Uterus (tissue), 4 donors: ENCODE measurements around the gene CFAP97D2. TPM values are rescaled to one million over a fixed set of nuclear protein-coding genes. Genes with fewer than 3 reads are reported as not detected.
"Not testable (repeated sequence)": the region's sequence is repeated elsewhere in the genome, so short reads cannot be mapped to it uniquely, and the experiment has no call there.

ENCODE experiments used
- DNase-seq, 2 donors: peaks; one replicate each; pipeline ENCODE4 v3.0.0-alpha.2; 2019 to 2020
- H3K27ac ChIP-seq, 2 donors: fragments of 200-600 bp; sonication (generic); 1 replicate in 1 of 2; 2 replicates in 1 of 2; pipeline ENCODE4 v1.5.1; 2016 to 2018
- H3K27me3 ChIP-seq, 2 donors: fragments of 200-600 bp; sonication (generic); one replicate each; pipeline ENCODE4 v1.5.1; 2018 to 2019; ENCODE audit warnings: control low read depth in 1 of 2
- H3K36me3 ChIP-seq, 2 donors: fragments of 200-600 bp; sonication (generic); one replicate each; pipeline ENCODE4 v1.5.1; 2019; ENCODE audit warnings: control low read depth in 1 of 2
- H3K4me1 ChIP-seq, 2 donors: fragments of 200-600 bp; sonication (generic); one replicate each; pipeline ENCODE4 v1.5.1; 2018 to 2019; ENCODE audit warnings: control low read depth in 1 of 2
- H3K4me3 ChIP-seq, 2 donors: fragments of 200-600 bp; sonication (generic); 1 replicate in 1 of 2; 2 replicates in 1 of 2; pipeline ENCODE4 v1.5.1; 2018 to 2019; ENCODE audit warnings: mild to moderate bottlenecking in 1 of 2
- H3K9me3 ChIP-seq, 2 donors: fragments of 200-600 bp; sonication (generic); one replicate each; pipeline ENCODE4 v1.5.1; 2019; ENCODE audit warnings: control low read depth in 1 of 2
- CTCF ChIP-seq, 4 experiments: fragments of 200-600 bp in 2 of 4; fragments of 450-650 bp in 2 of 4; sonication (generic) in 2 of 4; IDR thresholded peaks; one replicate each; pipeline ENCODE4 v1.5.1; 2016 to 2019; ENCODE audit warnings: antibody characterized with exemption in 4 of 4, mild to moderate bottlenecking in 2 of 4, moderate library complexity in 1 of 4
- POLR2A ChIP-seq, 2 donors: fragments of 450-650 bp; IDR thresholded peaks; one replicate each; pipeline ENCODE4 v1.6.1; 2016; ENCODE audit warnings: antibody characterized with exemption in 2 of 2, mild to moderate bottlenecking in 1 of 2, moderate library complexity in 1 of 2
- intact Hi-C: fragments of 100-400 bp; cut with DNase I; formaldehyde crosslinking; loops from one replicate; pipeline ENCODE4 v1.15.1; 2023; ENCODE audit warnings: low total_unique reads
- total RNA-seq, 4 donors: library from RNA; depleted of rRNA in 3 of 4; stranded (reverse); fragments of >200 nt in 3 of 4; gene quantifications; one replicate each; pipeline versions ENCODE4 v1.1.0 to v1.2.4, GENCODE V29; 2014 to 2023
- donor health status: DM: yes; HTN: yes; CAD: no.

The CFAP97D2 gene
- total RNA-seq, 4 donors from 2014 or later, result not detected

DNA sequence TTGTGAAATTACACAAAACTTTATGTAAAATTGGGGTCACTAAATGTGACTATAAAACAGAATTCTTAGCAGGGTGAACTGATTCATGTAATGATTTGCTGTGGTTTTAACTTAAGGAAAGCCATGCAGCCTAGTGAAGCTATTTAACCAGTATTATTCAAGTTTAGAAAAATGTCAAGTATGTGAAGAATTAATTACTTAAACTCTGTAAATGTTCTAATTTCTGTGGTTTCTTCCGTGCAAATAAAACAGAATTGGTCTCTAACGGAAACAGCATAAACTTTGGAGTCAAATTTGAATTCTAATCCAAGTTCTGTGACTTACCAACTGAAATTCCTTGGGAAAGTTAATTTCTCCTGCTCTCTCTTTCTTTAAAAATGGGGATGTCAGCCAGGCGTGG is 69.0 kb downstream of the CFAP97D2 start:
- TF ChIP-seq POLR2A (IDR thresholded peaks at IDR 0.05) (no peak), CTCF (IDR thresholded peaks at IDR 0.05) (no peak)
- no peaks in the 10 kb centered on the region for H3K4me1 ChIP-seq
- no peaks in the 10 kb centered on the region for H3K27me3 ChIP-seq
- H3K9me3 ChIP-seq, result no peaks in the 10 kb centered on the region
- no peak for DNase-seq
- no peak overlapping the region for H3K4me3 ChIP-seq
- intact Hi-C loops, result no loop called here
- peaks cover 0 to 3% of the 10 kb centered on the region in 2 donors for H3K36me3 ChIP-seq
- H3K27ac ChIP-seq, result no peak overlapping the region

DNA sequence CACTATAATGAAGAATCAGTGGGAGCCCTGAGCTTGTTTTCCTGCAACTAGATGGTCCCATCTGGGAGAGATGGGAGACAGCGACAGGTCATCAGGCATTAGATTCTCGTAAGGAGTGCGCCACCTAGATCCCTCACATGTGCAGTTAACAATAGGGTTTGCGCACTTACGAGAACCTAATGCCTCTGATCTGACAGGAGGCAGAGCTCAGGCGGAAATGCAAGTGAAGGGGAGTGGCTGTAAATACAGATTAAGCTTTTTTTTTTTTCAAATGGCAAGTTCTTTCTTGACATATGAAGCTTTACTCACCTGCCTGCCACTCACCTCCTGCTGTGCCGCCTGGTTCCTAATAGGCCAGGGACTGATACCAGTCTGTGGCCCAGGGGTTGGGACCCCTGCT is 70.0 kb downstream of the CFAP97D2 start:
- no peaks in the 10 kb centered on the region for H3K36me3 ChIP-seq
- no peak for TF ChIP-seq POLR2A (IDR thresholded peaks at IDR 0.05)
- TF ChIP-seq CTCF (IDR thresholded peaks at IDR 0.05), result no peak
- H3K9me3 ChIP-seq, result no peaks in the 10 kb centered on the region
- no peaks in the 10 kb centered on the region for H3K27me3 ChIP-seq
- DNase-seq, result no peak
- no peaks in the 10 kb centered on the region for H3K4me1 ChIP-seq
- intact Hi-C loops, result no loop called here
- no peak overlapping the region for H3K4me3 ChIP-seq
- no peak overlapping the region for H3K27ac ChIP-seq

- H3K36me3 ChIP-seq, intact Hi-C loops: not testable (repeated sequence)
Observed at GRCh38 chr13:114251639-114252440, 72.8 kb downstream of the CFAP97D2 start.

GRCh38 chr13:114256547-114256946 is 77.5 kb downstream of the CFAP97D2 start:
- H3K27me3 ChIP-seq, result no peaks in the 10 kb centered on the region
- intact Hi-C loops, result no loop called here
- H3K9me3 ChIP-seq, result no peaks in the 10 kb centered on the region
- H3K36me3 ChIP-seq, result no peaks in the 10 kb centered on the region
- H3K27ac ChIP-seq, result no peak overlapping the region
- H3K4me1 ChIP-seq, result no peaks in the 10 kb centered on the region
- TF ChIP-seq POLR2A (IDR thresholded peaks at IDR 0.05) (no peak), CTCF (IDR thresholded peaks at IDR 0.05) (no peak)
- H3K4me3 ChIP-seq, result no peak overlapping the region
- no peak for DNase-seq

More at GRCh38 chr13:114251639-114252440, 72.8 kb downstream of the CFAP97D2 start:
- H3K4me1 ChIP-seq, H3K27me3 ChIP-seq, H3K9me3 ChIP-seq, DNase-seq, H3K4me3 ChIP-seq, H3K27ac ChIP-seq: not testable (repeated sequence)

GRCh38 chr13:114257014-114257413 is 78.0 kb downstream of the CFAP97D2 start:
- DNase-seq, result no peak
- H3K36me3 ChIP-seq, result no peaks in the 10 kb centered on the region
- intact Hi-C loops, result no loop called here
- H3K9me3 ChIP-seq, result no peaks in the 10 kb centered on the region
- no peak overlapping the region for H3K27ac ChIP-seq
- H3K27me3 ChIP-seq, result no peaks in the 10 kb centered on the region
- TF ChIP-seq CTCF (IDR thresholded peaks at IDR 0.05) (no peak), POLR2A (IDR thresholded peaks at IDR 0.05) (no peak)
- H3K4me3 ChIP-seq, result no peak overlapping the region
- no peaks in the 10 kb centered on the region for H3K4me1 ChIP-seq
